Endodermal cell (in vitro differentiated cells): ENCODE data around the gene SELE. TPM values are rescaled to one million over a fixed set of nuclear protein-coding genes. Genes with fewer than 3 reads are reported as not detected.
"Not testable (repeated sequence)": the region's sequence is repeated elsewhere in the genome, so short reads cannot be mapped to it uniquely, and the experiment has no call there.

ENCODE experiments used
- DNase-seq: peaks from one replicate; pipeline ENCODE4 v3.0.0-alpha.2; 2017
- H3K27ac ChIP-seq: 2 replicates; pipeline ENCODE4 v1.5.1; 2013; ENCODE audit warnings: mild to moderate bottlenecking, low read depth, low read length, moderate library complexity
- H3K27me3 ChIP-seq: 2 replicates; pipeline ENCODE4 v1.6.1; 2013; ENCODE audit warnings: mild to moderate bottlenecking, low read length, moderate library complexity; ENCODE audit not compliant: insufficient read depth, control insufficient read depth, poor library complexity, severe bottlenecking
- H3K36me3 ChIP-seq: 2 replicates; pipeline ENCODE4 v1.7.0; 2013; ENCODE audit warnings: mild to moderate bottlenecking, low read length, moderate library complexity; ENCODE audit not compliant: control insufficient read depth, insufficient read depth
- H3K4me1 ChIP-seq: one replicate; pipeline ENCODE4 v1.7.0; 2013; ENCODE audit warnings: low read length; ENCODE audit not compliant: control insufficient read depth, insufficient read depth
- H3K4me3 ChIP-seq: 2 replicates; pipeline ENCODE4 v1.5.1; 2013; ENCODE audit warnings: mild to moderate bottlenecking, low read length, moderate library complexity
- H3K9ac ChIP-seq: 2 replicates; pipeline ENCODE4 v1.6.1; 2013; ENCODE audit warnings: mild to moderate bottlenecking, low read length, moderate library complexity; ENCODE audit not compliant: poor library complexity, severe bottlenecking; ENCODE audit errors: extremely low read depth
- H3K9me3 ChIP-seq: 2 replicates; pipeline ENCODE4 v1.6.1; 2013; ENCODE audit warnings: mild to moderate bottlenecking, low read length, moderate library complexity; ENCODE audit not compliant: control insufficient read depth
- H3K27ac Mint-ChIP-seq: 2 replicates; pipeline ENCODE4 v1.8.0; 2020; ENCODE audit warnings: mixed read lengths
- H3K27me3 Mint-ChIP-seq: 2 replicates; pipeline ENCODE4 v1.8.0; 2021; ENCODE audit warnings: mild to moderate bottlenecking, mixed read lengths; ENCODE audit not compliant: insufficient read depth
- H3K36me3 Mint-ChIP-seq: 2 replicates; pipeline ENCODE4 v1.8.0; 2020; ENCODE audit warnings: low read depth, mixed read lengths
- H3K4me1 Mint-ChIP-seq: 2 replicates; pipeline ENCODE4 v1.8.0; 2020; ENCODE audit warnings: mixed read lengths
- H3K4me3 Mint-ChIP-seq: 2 replicates; pipeline ENCODE4 v1.8.0; 2020; ENCODE audit warnings: mild to moderate bottlenecking, moderate library complexity, mixed read lengths
- H3K9me3 Mint-ChIP-seq: 2 replicates; pipeline ENCODE4 v1.8.0; 2020; ENCODE audit warnings: mild to moderate bottlenecking, mixed read lengths
- WGBS, 2 experiments: methylation state at CpG; one replicate each; pipeline versions ENCODE4 v1.1.5 to v1.1.7; 2013; ENCODE audit warnings: missing lambda C conversion rate in 2 of 2, mixed read lengths in 1 of 2; ENCODE audit not compliant: insufficient coverage in 1 of 2, insufficient read length in 1 of 2; 5-methylcytosine and 5-hydroxymethylcytosine counted together
- total RNA-seq, 2 donors: library from RNA; stranded (reverse); fragmentation: NEBNext Ultra II Directional in 1 of 2; extraction: Animal tissue kit (Norgen Biotek cat#: 25700) in 1 of 2; gene quantifications; 2 replicates in 1 of 2; 3 replicates in 1 of 2; pipeline ENCODE4 v1.2.1, GENCODE V29; 2021
- TF ChIP-seq, protein P1 (sequence below): fragments of 200-600 bp; sonication (generic); conservative IDR thresholded peaks from 2 replicates; pipeline ENCODE4 v1.5.0; 2021; ENCODE audit warnings: antibody characterized with exemption, mild to moderate bottlenecking

Gene SELE
- total RNA-seq, 2 donors from 2014 or later, result not detected

DNA sequence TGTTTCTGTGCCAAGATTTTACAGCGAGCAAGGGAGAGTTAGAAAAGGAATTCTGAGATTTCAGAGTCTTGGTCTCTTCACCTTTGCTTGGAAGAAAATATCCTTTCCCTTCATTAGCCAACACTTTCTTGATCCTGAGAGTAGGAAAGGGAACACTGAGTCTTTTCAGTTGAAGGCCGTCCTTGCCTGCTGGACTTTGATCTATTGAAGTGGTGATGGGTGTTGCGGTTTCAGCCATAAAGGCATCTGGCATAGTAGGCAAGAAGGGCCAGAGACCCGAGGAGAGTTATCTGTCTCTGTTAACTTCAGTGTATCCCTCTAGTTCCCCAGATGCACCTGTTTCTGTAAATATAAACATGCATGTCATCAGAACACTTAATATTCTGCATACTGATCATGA lies 9.7 kb downstream of the SELE start:
- Histone ChIP-seq H3K27ac (no peak overlapping the region), H3K27me3 (no peaks in the 10 kb centered on the region), H3K9ac (no peak overlapping the region), H3K9me3 (no peaks in the 10 kb centered on the region), H3K4me3 (no peak overlapping the region), H3K4me1 (no peaks in the 10 kb centered on the region), H3K36me3 (no peaks in the 10 kb centered on the region)
- H3K27ac Mint-ChIP-seq, result no peak overlapping the region
- H3K4me1 Mint-ChIP-seq, result no peaks in the 10 kb centered on the region
- peaks cover 3% of the 10 kb centered on the region for H3K9me3 Mint-ChIP-seq
- H3K4me3 Mint-ChIP-seq, result no peak overlapping the region
- TF ChIP-seq, protein P1, sequence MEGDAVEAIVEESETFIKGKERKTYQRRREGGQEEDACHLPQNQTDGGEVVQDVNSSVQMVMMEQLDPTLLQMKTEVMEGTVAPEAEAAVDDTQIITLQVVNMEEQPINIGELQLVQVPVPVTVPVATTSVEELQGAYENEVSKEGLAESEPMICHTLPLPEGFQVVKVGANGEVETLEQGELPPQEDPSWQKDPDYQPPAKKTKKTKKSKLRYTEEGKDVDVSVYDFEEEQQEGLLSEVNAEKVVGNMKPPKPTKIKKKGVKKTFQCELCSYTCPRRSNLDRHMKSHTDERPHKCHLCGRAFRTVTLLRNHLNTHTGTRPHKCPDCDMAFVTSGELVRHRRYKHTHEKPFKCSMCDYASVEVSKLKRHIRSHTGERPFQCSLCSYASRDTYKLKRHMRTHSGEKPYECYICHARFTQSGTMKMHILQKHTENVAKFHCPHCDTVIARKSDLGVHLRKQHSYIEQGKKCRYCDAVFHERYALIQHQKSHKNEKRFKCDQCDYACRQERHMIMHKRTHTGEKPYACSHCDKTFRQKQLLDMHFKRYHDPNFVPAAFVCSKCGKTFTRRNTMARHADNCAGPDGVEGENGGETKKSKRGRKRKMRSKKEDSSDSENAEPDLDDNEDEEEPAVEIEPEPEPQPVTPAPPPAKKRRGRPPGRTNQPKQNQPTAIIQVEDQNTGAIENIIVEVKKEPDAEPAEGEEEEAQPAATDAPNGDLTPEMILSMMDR, result no peak
- no peaks in the 10 kb centered on the region for H3K36me3 Mint-ChIP-seq
- no peak for DNase-seq
- H3K27me3 Mint-ChIP-seq, result no peaks in the 10 kb centered on the region
- 76% methylated on average over 4 of the region's 4 CpGs; no CpG with 5 or more reads in 1 of the 2 experiments for WGBS, 2 experiments

GRCh38 chr1:169723763-169724162 lies 10.1 kb downstream of the SELE start:
- no peaks in the 10 kb centered on the region for H3K27me3 ChIP-seq
- H3K36me3 ChIP-seq, result no peaks in the 10 kb centered on the region
- DNase-seq, result no peak
- Mint-ChIP-seq H3K27ac (no peak overlapping the region), H3K4me3 (no peak overlapping the region), H3K4me1 (no peaks in the 10 kb centered on the region), H3K36me3 (no peaks in the 10 kb centered on the region), H3K27me3 (no peaks in the 10 kb centered on the region), H3K9me3 (peaks cover 3% of the 10 kb centered on the region)
- no peaks in the 10 kb centered on the region for H3K9me3 ChIP-seq
- no peak overlapping the region for H3K9ac ChIP-seq
- H3K4me3 ChIP-seq, result no peak overlapping the region
- WGBS, 2 experiments, result 95 to 100% methylated on average over 1 to 2 of the region's 2 CpGs
- TF ChIP-seq, protein P1, result no peak
- no peaks in the 10 kb centered on the region for H3K4me1 ChIP-seq
- no peak overlapping the region for H3K27ac ChIP-seq

- Histone ChIP-seq H3K4me1 (no peaks in the 10 kb centered on the region), H3K27ac (no peak overlapping the region), H3K4me3 (no peak overlapping the region), H3K36me3 (no peaks in the 10 kb centered on the region), H3K9me3 (no peaks in the 10 kb centered on the region), H3K27me3 (no peaks in the 10 kb centered on the region), H3K9ac (no peak overlapping the region)
- no peaks in the 10 kb centered on the region for H3K4me1 Mint-ChIP-seq
- no peak for DNase-seq
- H3K27ac Mint-ChIP-seq, result no peak overlapping the region
- peaks cover 3% of the 10 kb centered on the region for H3K9me3 Mint-ChIP-seq
- no peak overlapping the region for H3K4me3 Mint-ChIP-seq
- TF ChIP-seq, protein P1, result no peak
- no peaks in the 10 kb centered on the region for H3K36me3 Mint-ChIP-seq
- H3K27me3 Mint-ChIP-seq, result no peaks in the 10 kb centered on the region
Observed at GRCh38 chr1:169722779-169723178, 11.1 kb downstream of the SELE start.

DNA sequence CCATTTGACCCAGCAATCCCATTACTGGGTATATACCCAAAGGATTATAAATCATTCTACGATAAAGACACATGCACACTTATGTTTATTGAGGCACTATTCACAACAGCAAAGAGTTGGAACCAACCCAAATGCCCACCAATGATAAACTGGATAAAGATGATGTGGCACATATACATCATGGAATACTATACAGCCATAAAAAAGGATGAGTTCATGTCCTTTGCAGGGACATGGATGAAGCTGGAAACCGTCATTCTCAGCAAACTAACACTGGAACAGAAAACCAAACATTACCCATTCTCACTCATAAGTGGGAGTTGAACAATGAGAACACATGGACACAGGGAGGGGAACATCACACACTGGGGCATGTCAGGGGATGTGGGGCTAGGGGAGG lies 18.8 kb downstream of the SELE start:
- H3K4me1 Mint-ChIP-seq, H3K36me3 Mint-ChIP-seq, H3K9me3 ChIP-seq, H3K36me3 ChIP-seq, H3K4me1 ChIP-seq, H3K27me3 ChIP-seq, H3K27ac ChIP-seq, DNase-seq, H3K4me3 ChIP-seq, H3K4me3 Mint-ChIP-seq, H3K9ac ChIP-seq, H3K27me3 Mint-ChIP-seq, H3K27ac Mint-ChIP-seq: not testable (repeated sequence)
- H3K9me3 Mint-ChIP-seq, result peaks cover 28% of the 10 kb centered on the region
- 80% methylated on average over 2 of the region's 2 CpGs; no CpG with 5 or more reads in 1 of the 2 experiments for WGBS, 2 experiments

- not testable (repeated sequence) for H3K27me3 Mint-ChIP-seq, H3K4me3 ChIP-seq, H3K27ac ChIP-seq, DNase-seq, H3K4me1 ChIP-seq, H3K4me1 Mint-ChIP-seq, H3K27ac Mint-ChIP-seq, H3K9ac ChIP-seq, H3K36me3 Mint-ChIP-seq, H3K4me3 Mint-ChIP-seq, H3K9me3 ChIP-seq, H3K36me3 ChIP-seq
- H3K27me3 ChIP-seq, result peaks cover 14% of the 10 kb centered on the region
- 82 to 89% methylated on average over 2 to 4 of the region's 5 CpGs for WGBS, 2 experiments
- H3K9me3 Mint-ChIP-seq, result peaks cover 25% of the 10 kb centered on the region
Observed at GRCh38 chr1:169713090-169713489, 20.8 kb downstream of the SELE start.
